ENCODE data around the gene IL1RAP. TPM values are rescaled to one million over a fixed set of nuclear protein-coding genes. Genes with fewer than 3 reads are reported as not detected.
A peak's percentile ranks its signal among the peaks of the same experiment; 100 is the strongest.

IL1RAP gene
- total and polyA plus RNA-seq, 4 donors: 15.4 to 26.7 (median 21.4) TPM

DNA sequence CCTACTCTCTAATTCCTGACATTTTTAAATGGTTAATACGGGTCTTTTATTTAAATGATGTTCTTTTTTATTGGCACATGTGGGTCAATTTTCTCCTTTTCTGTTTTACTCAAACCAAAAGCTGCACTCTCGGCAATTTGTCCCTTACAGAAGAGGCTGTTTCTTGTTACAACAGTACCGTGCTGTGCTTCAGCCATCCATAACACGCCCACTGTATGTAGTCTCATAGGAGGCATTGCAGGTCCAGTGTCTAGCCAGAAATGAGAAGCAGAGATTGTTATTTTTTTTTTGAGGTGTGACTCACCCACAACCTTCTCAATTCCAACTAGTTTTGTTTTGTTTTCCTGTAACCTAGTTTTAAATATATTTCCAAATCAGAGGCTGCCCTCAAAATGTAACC, 184.0 kb downstream of the IL1RAP start:
- H3K27ac ChIP-seq (ENCODE audit: low read depth, low read length): no peak overlapping the region
- no peak overlapping the region for H3K4me3 ChIP-seq (ENCODE audit: low read depth, low read length)
- H3K4me1 ChIP-seq (ENCODE audit: control insufficient read depth, insufficient read depth, low read length): no peaks in the 10 kb centered on the region
- DNase-seq (ENCODE audit: low read depth in 4 of 6, low spot score in 6 of 6): peak in 2 of 6 donors; percentile 12 to 33
- no peaks in the 10 kb centered on the region for H3K9me3 ChIP-seq (ENCODE audit: control insufficient read depth, insufficient read depth, low read length)
- H3K36me3 ChIP-seq (ENCODE audit: control insufficient read depth, insufficient read depth, low read length): no peaks in the 10 kb centered on the region
- H3K27me3 ChIP-seq (ENCODE audit: control insufficient read depth, insufficient read depth, low read length): no peaks in the 10 kb centered on the region
- no CpG with 5 or more reads among the region's 4 CpGs for WGBS (ENCODE audit: insufficient coverage)

DNA sequence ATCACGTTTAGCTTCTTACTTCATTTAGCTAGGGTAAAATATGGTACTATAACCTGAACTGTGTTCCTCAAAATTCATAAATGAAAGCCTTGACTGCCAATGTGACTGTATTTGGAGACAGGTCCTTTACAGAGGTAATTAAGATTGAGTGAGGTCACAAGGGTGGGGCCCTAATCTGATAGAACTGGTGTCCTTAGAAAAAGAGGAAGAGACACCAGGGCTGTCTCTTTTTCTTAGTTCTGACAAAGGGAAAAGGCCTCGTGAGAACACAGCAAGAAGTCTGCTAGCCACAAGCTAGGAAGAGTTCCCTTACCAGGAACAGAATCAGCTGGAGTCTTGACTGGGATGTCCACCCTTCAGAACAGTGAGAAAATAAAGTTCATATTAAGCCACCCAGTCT, 185.9 kb downstream of the IL1RAP start:
- Histone ChIP-seq H3K27ac (ENCODE audit: low read depth, low read length) (no peak overlapping the region), H3K27me3 (ENCODE audit: control insufficient read depth, insufficient read depth, low read length) (no peaks in the 10 kb centered on the region), H3K36me3 (ENCODE audit: control insufficient read depth, insufficient read depth, low read length) (no peaks in the 10 kb centered on the region), H3K4me1 (ENCODE audit: control insufficient read depth, insufficient read depth, low read length) (no peaks in the 10 kb centered on the region), H3K9me3 (ENCODE audit: control insufficient read depth, insufficient read depth, low read length) (no peaks in the 10 kb centered on the region), H3K4me3 (ENCODE audit: low read depth, low read length) (no peak overlapping the region)
- no peak for DNase-seq (ENCODE audit: low read depth in 4 of 6, low spot score in 6 of 6)
- no CpG with 5 or more reads among the region's 2 CpGs for WGBS (ENCODE audit: insufficient coverage)

DNA sequence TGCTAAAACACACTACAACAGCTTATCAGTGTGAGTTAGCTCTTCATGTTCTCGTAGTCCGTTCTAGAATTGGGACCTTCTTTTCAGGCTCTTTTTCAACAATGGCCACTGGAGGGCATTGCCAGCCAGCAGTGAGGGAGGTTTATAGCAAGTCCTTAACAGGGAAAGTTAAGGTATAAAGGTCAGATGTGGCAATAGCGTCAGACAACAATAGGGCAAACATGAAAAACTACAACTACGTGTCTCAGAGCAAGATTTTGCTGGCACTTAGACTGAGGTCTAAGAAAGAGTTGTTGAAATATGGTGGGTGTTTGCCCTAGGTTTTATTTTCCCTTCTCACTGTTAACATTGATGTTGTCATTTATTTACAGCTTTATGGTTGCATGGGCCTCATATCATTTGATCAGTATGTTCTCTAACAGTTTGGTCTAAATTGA, 187.2 kb downstream of the IL1RAP start:
- Histone ChIP-seq H3K4me1 (ENCODE audit: control insufficient read depth, insufficient read depth, low read length) (no peaks in the 10 kb centered on the region), H3K9me3 (ENCODE audit: control insufficient read depth, insufficient read depth, low read length) (no peaks in the 10 kb centered on the region), H3K27me3 (ENCODE audit: control insufficient read depth, insufficient read depth, low read length) (no peaks in the 10 kb centered on the region), H3K27ac (ENCODE audit: low read depth, low read length) (no peak overlapping the region), H3K4me3 (ENCODE audit: low read depth, low read length) (no peak overlapping the region), H3K36me3 (ENCODE audit: control insufficient read depth, insufficient read depth, low read length) (no peaks in the 10 kb centered on the region)
- peak in 2 of 6 donors; percentile 35 to 58 for DNase-seq (ENCODE audit: low read depth in 4 of 6, low spot score in 6 of 6)
- WGBS (ENCODE audit: insufficient coverage): 38% methylated on average over 1 of the region's 4 CpGs

DNA sequence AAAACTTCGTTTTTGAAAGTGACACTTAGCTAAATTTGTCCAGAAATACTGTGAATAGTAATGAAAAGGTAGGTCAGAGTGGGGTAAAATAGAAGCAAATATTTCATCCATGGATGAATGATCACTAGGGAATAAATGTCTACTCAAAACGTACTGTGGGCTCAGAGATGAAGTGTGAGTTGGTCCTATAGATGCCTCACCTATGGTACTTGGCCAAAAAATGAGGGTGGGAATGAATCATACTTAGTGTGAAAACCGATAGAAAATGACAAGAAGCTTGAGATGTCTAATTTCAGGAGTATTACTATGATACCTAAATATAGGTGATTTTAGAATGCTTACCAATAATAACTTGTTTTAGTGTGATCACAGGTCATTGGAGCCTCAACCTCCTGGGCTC, 192.7 kb downstream of the IL1RAP start:
- H3K4me3 ChIP-seq (ENCODE audit: low read depth, low read length): no peak overlapping the region
- H3K9me3 ChIP-seq (ENCODE audit: control insufficient read depth, insufficient read depth, low read length): no peaks in the 10 kb centered on the region
- no peak overlapping the region for H3K27ac ChIP-seq (ENCODE audit: low read depth, low read length)
- H3K36me3 ChIP-seq (ENCODE audit: control insufficient read depth, insufficient read depth, low read length): no peaks in the 10 kb centered on the region
- no peaks in the 10 kb centered on the region for H3K27me3 ChIP-seq (ENCODE audit: control insufficient read depth, insufficient read depth, low read length)
- H3K4me1 ChIP-seq (ENCODE audit: control insufficient read depth, insufficient read depth, low read length): no peaks in the 10 kb centered on the region
- WGBS (ENCODE audit: insufficient coverage): 82% methylated on average over 2 of the region's 3 CpGs
- DNase-seq (ENCODE audit: low read depth in 4 of 6, low spot score in 6 of 6): no peak

Other genes with a start within 250 kb of the IL1RAP start
- 10 to 100 TPM in 1 of 2 donors, 1 to 10 TPM in 1; 9.9 to 11.4 TPM for gene CLDN1, start 191.6 kb upstream of the IL1RAP start, total RNA-seq
- 1 to 10 TPM; 5.3 to 5.5 TPM for gene CLDN1, start 191.6 kb upstream of the IL1RAP start, polyA plus RNA-seq (ENCODE audit: insufficient read length in 2 of 2)
- gene CLDN16, start 125.9 kb upstream of the IL1RAP start, total RNA-seq: under 1 TPM; 0.39 to 0.50 TPM
- under 1 TPM; 0.41 to 0.90 TPM for gene CLDN16, start 125.9 kb upstream of the IL1RAP start, polyA plus RNA-seq (ENCODE audit: insufficient read length in 2 of 2)
- gene TMEM207, start 64.2 kb upstream of the IL1RAP start, total RNA-seq: not detected
- gene TMEM207, start 64.2 kb upstream of the IL1RAP start, polyA plus RNA-seq (ENCODE audit: insufficient read length in 2 of 2): not detected

All from spinal cord (tissue), 10 donors.